Stimulated activated CD8-positive, alpha-beta memory T cell treated with anti-CD3 and anti-CD28 coated beads, Interleukin-12 subunit alpha, Interleukin-12 subunit beta, amount 100 ng/mL, for 24 hours (primary cell): ENCODE measurements around the gene SPATA16.
"Not testable (repeated sequence)": the region's sequence is repeated elsewhere in the genome, so short reads cannot be mapped to it uniquely, and the experiment has no call there.

Experiments used
- DNase-seq: peaks from one replicate; pipeline ENCODE4 v3.0.0-alpha.2; 2020; ENCODE audit errors: extremely low read depth

Gene SPATA16

GRCh38 chr3:173064631-173065030, 76.4 kb downstream of the SPATA16 start:
- no peak for DNase-seq

DNA sequence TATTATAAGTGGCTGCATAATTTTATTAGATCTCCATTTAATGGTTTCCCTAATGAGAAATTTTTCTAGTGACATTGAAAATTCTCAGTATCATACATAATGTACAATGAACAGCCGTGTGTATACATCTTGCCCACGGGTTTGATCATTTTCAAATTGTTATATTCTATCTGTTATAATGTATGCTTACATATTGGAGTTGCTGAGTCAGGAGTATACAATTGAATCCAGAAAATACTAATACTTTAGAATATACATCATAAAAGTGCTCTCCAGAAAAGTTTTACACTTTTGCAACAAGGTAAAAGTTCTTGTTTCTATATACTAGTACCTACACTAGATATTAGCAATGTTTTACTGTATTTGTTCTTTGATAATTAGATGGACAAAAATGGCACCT, 82.8 kb downstream of the SPATA16 start:
- no peak for DNase-seq

GRCh38 chr3:173055228-173055933, 85.7 kb downstream of the SPATA16 start:
- DNase-seq = no peak

- no peak for DNase-seq
Measured at GRCh38 chr3:173049360-173049759, 91.7 kb downstream of the SPATA16 start.

GRCh38 chr3:173045770-173046382, 95.2 kb downstream of the SPATA16 start:
- DNase-seq = no peak

DNA sequence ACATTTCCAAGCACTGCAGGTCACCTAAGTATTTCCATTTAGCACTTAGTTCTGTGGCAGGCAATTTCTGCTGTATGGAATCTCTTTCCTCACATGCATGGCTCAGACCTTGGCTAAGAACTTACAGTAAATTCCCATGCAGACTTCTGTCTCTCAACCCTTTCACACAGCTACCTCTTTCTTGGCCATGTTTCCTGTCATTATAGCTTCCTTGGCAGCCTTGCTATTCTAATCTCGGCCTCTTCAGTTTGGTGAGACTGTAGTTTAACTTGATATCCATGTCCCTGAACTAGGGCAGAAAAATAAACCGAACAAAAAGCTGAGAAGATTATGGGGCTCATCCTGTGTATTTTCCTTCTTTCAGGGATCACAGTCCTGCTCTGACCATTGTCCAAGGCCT, 96.0 kb downstream of the SPATA16 start:
- DNase-seq = no peak

DNA sequence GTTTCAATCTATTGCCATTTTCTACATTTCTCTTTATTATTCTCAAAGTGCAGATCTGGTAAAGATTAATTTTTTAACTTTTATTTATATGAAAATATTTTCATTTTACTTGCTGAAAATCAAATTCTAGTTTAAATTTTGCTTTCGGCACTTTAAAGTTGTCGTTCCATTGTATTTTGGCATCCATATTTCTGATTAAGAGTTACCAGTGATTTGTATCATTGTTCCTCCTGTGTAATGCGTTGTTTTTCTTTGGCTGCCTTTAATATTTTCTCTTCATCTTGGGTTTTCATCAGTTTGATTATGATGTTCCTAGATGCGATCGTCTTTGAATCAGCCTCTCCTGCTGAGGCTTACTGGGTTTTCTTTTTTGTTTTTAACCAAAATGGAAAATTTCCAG, 97.3 kb downstream of the SPATA16 start:
- no peak for DNase-seq

GRCh38 chr3:173038484-173038871, 102.6 kb downstream of the SPATA16 start:
- DNase-seq = no peak

GRCh38 chr3:173037840-173038483, 103.1 kb downstream of the SPATA16 start:
- no peak for DNase-seq

DNA sequence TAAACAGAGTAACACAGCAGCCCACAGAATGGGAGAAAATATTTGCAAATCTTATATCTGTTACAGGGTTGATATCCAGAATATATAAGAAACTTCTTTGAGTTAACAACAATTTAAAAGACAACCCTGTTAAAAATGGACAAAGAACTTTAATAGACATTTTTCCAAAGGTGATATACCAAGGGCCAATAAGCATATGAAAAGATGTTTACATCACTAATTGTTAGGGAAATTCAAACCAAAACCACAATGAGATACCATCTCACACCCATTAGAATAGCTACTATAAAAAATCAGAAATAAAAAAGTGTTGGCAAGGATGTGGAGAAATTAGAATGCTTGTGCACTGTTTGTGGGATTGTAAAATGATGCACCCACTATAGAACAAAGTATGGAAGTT, 110.8 kb downstream of the SPATA16 start:
- no peak for DNase-seq

DNA sequence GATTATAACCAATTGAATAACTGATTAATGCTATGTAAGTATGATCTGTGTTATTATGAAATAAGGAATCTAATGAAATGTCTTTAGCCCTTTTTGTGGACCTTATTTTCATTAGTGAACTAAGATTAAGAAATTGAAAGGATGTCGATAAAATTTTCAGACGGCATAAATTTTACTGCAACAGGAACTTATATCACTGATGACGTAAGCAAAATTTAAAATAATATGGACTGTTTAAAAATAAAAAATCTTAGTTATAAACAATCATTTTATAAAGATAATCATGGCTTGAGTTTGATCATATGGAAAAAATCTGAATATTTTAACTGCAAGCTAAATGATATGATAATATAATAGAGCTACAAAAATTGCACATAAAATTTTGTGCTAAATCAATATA, 112.7 kb downstream of the SPATA16 start:
- no peak for DNase-seq

GRCh38 chr3:173027429-173027828, 113.6 kb downstream of the SPATA16 start:
- no peak for DNase-seq

DNA sequence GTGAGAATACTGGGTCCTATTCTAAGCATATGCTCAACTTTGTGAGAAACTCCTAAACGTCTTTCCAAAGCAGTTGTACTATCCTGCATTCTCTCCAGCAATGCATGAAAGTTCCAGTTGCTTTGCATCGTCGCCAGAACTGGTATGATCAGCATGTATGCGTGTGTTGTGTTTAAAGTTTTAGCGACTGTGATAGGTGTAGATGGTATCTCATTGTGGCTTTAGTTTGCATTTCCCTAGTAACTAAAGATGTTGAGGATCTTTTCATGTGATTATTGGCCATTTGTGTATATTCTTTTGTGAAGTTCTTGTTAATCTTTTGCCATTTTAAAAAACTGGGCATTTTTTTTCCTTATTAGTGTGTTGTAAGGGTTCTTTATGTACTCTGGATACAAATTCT, 115.1 kb downstream of the SPATA16 start:
- no peak for DNase-seq

- no peak for DNase-seq
Measured at GRCh38 chr3:173021547-173022185, 119.4 kb downstream of the SPATA16 start.

DNA sequence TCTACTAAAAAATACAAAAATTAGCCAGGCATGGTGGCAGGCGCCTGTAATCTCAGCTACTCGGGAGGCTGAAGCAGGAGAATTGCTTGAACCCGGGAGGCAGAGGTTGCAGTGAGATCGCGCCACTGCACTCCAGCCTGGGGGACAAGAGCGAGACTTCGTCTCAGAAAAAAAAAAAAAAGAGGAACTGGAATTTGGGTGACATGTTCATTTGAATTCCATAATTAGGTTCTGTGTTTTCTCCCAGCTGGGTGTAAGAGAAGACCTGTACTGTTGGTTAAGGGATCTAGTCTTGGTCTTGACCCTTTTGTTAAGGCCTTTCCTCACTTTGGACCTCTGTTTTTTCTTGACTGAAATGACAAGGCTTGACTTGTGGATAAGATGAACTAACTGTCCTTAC, 120.9 kb downstream of the SPATA16 start:
- DNase-seq = not testable (repeated sequence)

- DNase-seq = no peak
Measured at GRCh38 chr3:173019378-173019777, 121.7 kb downstream of the SPATA16 start.

DNA sequence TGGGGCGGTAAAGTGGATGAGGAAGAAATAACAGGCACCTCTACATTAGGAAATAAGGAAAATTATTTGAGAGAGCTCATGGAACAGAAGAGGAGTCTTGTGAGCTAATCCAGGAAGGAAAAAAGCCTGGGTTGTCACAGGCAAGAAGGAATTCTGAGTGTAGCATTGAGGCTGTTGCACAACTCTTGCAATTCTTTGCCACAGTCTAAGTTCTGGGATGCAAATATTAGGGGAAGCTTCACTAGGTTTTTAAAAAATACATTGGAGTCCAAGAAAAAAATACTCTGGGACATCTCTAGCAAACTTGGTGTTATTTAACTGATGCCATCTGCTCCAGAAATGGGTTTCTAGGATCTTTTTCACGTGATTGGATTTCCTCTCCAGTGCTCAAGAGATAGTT, 122.3 kb downstream of the SPATA16 start:
- DNase-seq = no peak

DNA sequence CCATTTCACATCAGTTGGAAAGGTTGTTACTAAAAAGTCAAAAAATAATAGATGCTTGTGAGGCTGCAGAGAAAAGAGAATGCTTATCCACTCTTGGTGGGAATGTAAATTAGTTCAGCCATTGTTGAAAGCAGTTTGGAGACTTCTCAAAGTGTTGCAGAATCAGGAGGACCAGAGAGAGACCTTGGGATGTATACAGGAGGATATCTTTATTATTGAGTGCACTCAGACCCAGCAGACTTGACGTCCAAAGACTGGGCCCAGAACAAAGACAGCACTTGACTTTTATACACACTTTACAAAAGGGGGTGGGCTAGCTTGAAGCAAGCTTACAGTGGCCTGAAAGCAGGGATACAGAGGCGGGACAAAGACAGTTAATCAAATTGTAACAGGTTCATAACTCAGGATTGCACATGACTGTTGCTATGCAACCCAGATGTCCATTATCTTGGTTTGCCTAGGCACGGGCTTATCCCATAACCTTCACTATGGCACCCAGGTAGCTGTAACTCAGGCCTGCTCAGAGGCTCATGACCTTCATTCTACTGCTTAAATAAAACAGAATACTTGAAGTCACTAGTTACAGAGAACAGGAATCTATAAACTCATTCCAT, 127.7 kb downstream of the SPATA16 start:
- DNase-seq = no peak

GRCh38 chr3:173009410-173009809, 131.6 kb downstream of the SPATA16 start:
- DNase-seq = no peak

DNA sequence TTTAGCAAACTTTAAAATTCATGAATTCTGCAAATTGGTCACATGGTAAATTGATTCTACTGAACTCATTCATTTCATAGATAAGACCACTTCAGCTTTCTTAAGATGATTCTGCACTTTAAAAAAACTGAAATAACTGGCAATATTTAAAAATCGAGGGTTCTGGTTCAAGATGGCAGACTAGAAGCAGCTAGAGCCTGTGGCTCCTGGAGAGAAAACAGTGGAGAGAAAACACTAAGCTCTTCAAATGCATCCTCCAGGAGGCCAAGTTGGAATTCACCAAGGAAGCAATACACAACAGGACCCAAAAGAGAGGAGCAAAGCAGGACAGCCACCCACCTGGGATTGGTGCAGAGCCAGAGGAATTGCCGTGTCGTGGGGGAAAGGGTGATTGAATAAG, 132.1 kb downstream of the SPATA16 start:
- DNase-seq = no peak

DNA sequence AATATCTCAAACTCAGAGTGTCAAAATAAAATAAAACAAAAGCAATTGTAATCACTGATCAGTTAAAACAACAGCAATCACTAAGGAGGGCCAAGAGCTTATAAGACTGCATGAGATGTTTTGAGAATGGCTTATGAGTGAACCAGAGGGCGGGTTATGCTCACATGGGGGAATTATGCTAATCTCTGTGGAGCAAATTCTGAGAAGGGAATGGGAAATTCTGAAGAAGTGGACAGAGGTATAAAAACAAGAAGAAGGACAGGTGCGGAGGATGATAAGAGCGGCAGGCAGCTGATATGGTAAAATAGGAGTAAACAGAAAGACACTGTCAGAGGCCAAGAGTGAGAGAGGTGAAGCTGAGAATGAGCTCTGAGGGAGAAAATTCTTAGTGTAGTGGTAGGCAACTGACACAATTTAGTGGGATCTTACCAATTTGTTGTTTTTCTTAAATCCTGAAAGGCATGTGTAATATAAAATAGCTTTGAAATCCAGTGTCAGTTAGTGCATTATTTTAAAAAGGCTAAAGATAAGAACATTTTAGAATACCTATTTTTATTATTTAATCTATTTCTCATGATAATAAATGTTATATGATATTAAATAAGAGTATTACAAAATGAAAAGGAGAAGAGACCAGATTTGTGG, 133.8 kb downstream of the SPATA16 start:
- no peak for DNase-seq

DNA sequence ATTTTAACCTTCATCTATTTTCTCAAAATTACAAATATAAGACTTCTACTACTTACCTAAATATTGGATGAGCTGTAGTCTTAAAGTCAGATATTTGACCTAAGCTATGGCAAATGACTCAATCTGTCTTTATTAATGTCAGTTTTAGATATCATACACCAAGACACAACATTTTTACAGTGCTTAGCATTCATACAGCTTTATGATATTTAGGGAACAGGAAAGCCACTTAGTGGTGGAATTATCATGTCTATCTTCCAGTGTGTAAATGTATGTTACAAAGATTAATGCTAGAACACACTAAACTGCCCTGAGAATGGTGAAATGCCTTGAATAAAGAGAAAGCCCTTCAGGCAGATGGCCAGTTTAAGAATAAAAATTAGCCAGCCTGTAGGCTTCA, 135.0 kb downstream of the SPATA16 start:
- DNase-seq = no peak
